Cardiac fibroblast (primary cell): ENCODE results near the gene RAB31.
A peak's percentile ranks its signal among the peaks of the same experiment; 100 is the strongest.

Source experiments
- DNase-seq, 2 donors: peaks; one replicate each; pipeline versions ENCODE4 v3.0.0 to v3.0.0-alpha.2; 2010; ENCODE audit warnings: low read depth in 2 of 2
- H3K4me3 ChIP-seq, 2 donors: replicated peaks in 1 of 2; 1 replicate in 1 of 2; 2 replicates in 1 of 2; pipeline ENCODE4 v1.5.1; 2011; ENCODE audit warnings: low read depth in 2 of 2, low read length in 2 of 2, mild to moderate bottlenecking in 2 of 2, moderate library complexity in 1 of 2
- TF ChIP-seq, protein P1 (sequence below): IDR thresholded peaks from one replicate; pipeline ENCODE4 v1.5.1; 2011; ENCODE audit warnings: low read depth, mild to moderate bottlenecking, low read length, inconsistent platforms

RAB31 gene

GRCh38 chr18:9804517-9805104 is 96.5 kb downstream of the RAB31 start:
- no peak overlapping the region for H3K4me3 ChIP-seq
- TF ChIP-seq, protein P1, sequence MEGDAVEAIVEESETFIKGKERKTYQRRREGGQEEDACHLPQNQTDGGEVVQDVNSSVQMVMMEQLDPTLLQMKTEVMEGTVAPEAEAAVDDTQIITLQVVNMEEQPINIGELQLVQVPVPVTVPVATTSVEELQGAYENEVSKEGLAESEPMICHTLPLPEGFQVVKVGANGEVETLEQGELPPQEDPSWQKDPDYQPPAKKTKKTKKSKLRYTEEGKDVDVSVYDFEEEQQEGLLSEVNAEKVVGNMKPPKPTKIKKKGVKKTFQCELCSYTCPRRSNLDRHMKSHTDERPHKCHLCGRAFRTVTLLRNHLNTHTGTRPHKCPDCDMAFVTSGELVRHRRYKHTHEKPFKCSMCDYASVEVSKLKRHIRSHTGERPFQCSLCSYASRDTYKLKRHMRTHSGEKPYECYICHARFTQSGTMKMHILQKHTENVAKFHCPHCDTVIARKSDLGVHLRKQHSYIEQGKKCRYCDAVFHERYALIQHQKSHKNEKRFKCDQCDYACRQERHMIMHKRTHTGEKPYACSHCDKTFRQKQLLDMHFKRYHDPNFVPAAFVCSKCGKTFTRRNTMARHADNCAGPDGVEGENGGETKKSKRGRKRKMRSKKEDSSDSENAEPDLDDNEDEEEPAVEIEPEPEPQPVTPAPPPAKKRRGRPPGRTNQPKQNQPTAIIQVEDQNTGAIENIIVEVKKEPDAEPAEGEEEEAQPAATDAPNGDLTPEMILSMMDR = no peak
- DNase-seq = peak in 1 of 2 donors; percentile 49

- TF ChIP-seq, protein P1 = no peak
- no peak overlapping the region for H3K4me3 ChIP-seq
- DNase-seq = no peak
These were observed 98.8 kb downstream of the RAB31 start for GRCh38 chr18:9806905-9807304.

GRCh38 chr18:9808295-9809241 is 100.5 kb downstream of the RAB31 start:
- H3K4me3 ChIP-seq = no peak overlapping the region

DNA sequence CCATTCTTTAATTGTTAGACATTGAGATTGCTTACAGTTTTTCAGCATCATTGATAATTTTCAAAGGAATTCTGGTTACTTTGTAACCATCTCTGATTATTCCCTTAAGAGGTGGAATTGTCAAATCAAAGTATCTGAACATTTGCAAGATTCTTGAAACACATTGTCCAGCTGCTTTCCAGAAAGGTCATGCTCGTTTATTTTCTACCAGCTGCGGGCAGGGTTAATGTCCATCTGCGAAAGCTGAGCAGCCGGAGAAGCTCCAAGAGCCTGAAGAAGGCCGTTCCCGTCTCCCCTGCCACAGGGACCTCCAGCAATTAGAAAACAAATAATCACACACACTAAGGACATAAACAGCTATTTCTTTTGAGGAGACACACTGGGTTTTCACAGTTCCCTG is 101.6 kb downstream of the RAB31 start:
- TF ChIP-seq, protein P1 = no peak
- H3K4me3 ChIP-seq = no peak overlapping the region
- no peak for DNase-seq

More at GRCh38 chr18:9808295-9809241, 100.5 kb downstream of the RAB31 start:
- TF ChIP-seq, protein P1 = no peak
- DNase-seq = peak; percentile 45 to 51

GRCh38 chr18:9810299-9810698 is 102.2 kb downstream of the RAB31 start:
- TF ChIP-seq, protein P1 = no peak
- H3K4me3 ChIP-seq = no peak overlapping the region
- no peak for DNase-seq

DNA sequence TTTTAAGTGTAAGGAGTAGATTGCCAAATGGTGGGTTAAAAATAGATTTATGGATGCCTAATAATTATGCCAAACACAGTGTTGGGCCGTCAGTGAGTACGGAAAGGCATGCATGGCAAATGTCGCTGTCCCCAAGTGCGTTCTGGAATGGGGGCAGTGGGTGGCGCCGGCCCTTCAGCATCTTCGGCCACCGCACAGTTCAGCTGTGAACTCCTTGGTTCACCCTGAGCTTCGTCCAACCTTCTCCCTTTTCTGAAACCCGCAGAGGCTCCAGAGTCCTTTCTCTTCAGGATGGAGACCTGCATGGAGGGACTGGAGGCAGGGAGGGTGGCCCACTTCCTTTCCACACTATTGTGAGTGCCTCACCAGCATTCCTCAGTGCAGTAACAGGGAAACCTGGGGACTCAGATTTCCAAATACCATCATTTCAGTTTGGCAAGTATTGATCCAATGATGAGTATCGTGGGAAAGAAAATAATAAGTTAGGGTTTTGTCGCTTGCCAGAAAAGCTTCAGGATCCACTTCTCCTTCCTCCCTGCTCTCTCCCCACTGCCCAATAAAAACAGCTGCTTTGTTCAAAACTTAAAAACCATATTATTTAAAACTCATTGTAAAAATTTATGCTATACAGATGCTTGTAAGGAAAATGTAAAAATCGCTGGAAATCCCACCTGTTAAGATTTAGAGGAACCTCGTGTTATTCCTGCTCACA is 103.0 kb downstream of the RAB31 start:
- TF ChIP-seq, protein P1 = no peak
- DNase-seq = no peak
- no peak overlapping the region for H3K4me3 ChIP-seq
